GM23248 (cell line): ENCODE data around the gene PINK1.

Experiments
- EZH2 ChIP-seq: fragments of 200-600 bp; sonication (generic); IDR thresholded peaks from 2 replicates; pipeline ENCODE4 v1.6.1; 2018; ENCODE audit warnings: antibody characterized with exemption, mild to moderate bottlenecking; ENCODE audit not compliant: insufficient read depth, poor library complexity, severe bottlenecking
- EZH2phosphoT487 ChIP-seq: fragments of 200-600 bp; sonication (generic); IDR thresholded peaks from 2 replicates; pipeline ENCODE4 v1.6.1; 2018; ENCODE audit warnings: antibody characterized with exemption, moderate library complexity, mild to moderate bottlenecking, low read depth; ENCODE audit not compliant: insufficient read depth

DNA sequence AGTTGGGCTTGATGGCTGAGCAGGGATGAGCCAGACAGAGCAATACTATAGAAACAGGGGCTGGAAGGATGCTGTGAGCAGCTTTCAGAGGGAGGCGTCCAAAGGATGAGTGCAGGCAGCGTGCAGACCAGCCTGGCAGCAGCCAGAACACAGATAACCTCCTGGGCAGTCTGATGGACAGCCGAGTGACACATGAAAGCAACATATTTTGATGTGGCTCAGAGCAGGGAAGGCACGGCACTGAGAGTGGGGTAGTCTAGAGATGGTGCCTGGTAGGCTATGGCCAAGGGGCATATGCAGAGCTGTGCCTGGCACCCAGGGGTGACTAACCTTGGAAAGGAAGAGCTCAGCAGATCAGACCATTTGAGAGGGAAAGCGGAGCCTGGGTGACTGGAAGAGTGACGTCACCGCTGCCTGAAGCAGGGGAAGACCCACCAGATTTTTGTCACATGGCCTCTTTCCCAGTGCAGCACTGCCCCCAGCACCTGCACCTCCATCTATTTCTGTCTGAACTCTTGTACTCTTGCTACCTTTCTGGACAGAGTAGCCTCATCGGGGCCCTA lies 3.6 kb downstream of the PINK1 start:
- no peak for TF ChIP-seq EZH2
- TF ChIP-seq EZH2phosphoT487 = no peak
